T-helper 17 cell (primary cell): ENCODE data around the gene ETV1. TPM values are rescaled to one million over a fixed set of nuclear protein-coding genes. Genes with fewer than 3 reads are reported as not detected.

Source experiments
- ATAC-seq: fragments of 150-1000 bp; cut with Tn5 transposase; 2 replicates; pipeline ENCODE4 v1.10.0; 2021; ENCODE audit warnings: mild to moderate bottlenecking, moderate library complexity
- DNase-seq, 3 donors: peaks; one replicate each; pipeline versions ENCODE4 v3.0.0 to v3.0.0-alpha.2; 2020 to 2021
- H3K9me3 ChIP-seq: one replicate; pipeline ENCODE4 v1.7.0; 2013; ENCODE audit warnings: low read length, mild to moderate bottlenecking; ENCODE audit not compliant: control insufficient read depth, poor library complexity, severe bottlenecking
- H3K27ac Mint-ChIP-seq: one replicate; pipeline ENCODE4 v1.8.0; 2022; ENCODE audit warnings: mild to moderate bottlenecking, moderate library complexity, mixed read lengths
- H3K27me3 Mint-ChIP-seq: one replicate; pipeline ENCODE4 v1.8.0; 2022; ENCODE audit warnings: mixed read lengths
- H3K36me3 Mint-ChIP-seq: one replicate; pipeline ENCODE4 v1.8.0; 2022; ENCODE audit warnings: low read depth, mixed read lengths
- H3K4me1 Mint-ChIP-seq: one replicate; pipeline ENCODE4 v1.8.0; 2022; ENCODE audit warnings: mild to moderate bottlenecking, mixed read lengths
- H3K4me3 Mint-ChIP-seq: one replicate; pipeline ENCODE4 v1.8.0; 2022; ENCODE audit warnings: mild to moderate bottlenecking, moderate library complexity, mixed read lengths
- total RNA-seq, 4 donors: library from RNA in 2 of 4; stranded (reverse) in 2 of 4; gene quantifications; one replicate each; pipeline ENCODE4 v1.2.3 and lab custom pipeline; 2022 to 2026

The ETV1 gene
- total RNA-seq (under 1 TPM in 1 of 2 donors, not detected in 1; 0.55 TPM), total RNA-seq (lab: John Stamatoyannopoulos, UW) (0 to 0.45 reads per million in 2 donors)

GRCh38 chr7:13989126-13989948 is at the start of gene ETV1:
TSS of gene ETV1 (minus strand) at chr7:13989666. CDS start at chr7:13989052, 614 bp downstream.
- DNase-seq = peak in 1 of 3 donors; percentile 11
- ATAC-seq = peak; percentile 14
- no peak within 1 kb of the TSS for H3K27ac Mint-ChIP-seq

GRCh38 chr7:14024406-14024805 is 34.9 kb upstream of the ETV1 start:
- ATAC-seq = no peak
- DNase-seq = no peak
- no peak overlapping the region for H3K4me3 Mint-ChIP-seq
- no peaks in the 10 kb centered on the region for H3K36me3 Mint-ChIP-seq
- no peak overlapping the region for H3K27ac Mint-ChIP-seq
- no peaks in the 10 kb centered on the region for H3K4me1 Mint-ChIP-seq
- H3K27me3 Mint-ChIP-seq = no peaks in the 10 kb centered on the region
- no peaks in the 10 kb centered on the region for H3K9me3 ChIP-seq

More at GRCh38 chr7:13989126-13989948, at the start of gene ETV1:
- no peaks in the 10 kb centered on the region for H3K9me3 ChIP-seq
- no peaks in the 10 kb centered on the region for H3K4me1 Mint-ChIP-seq
- no peaks in the 10 kb centered on the region for H3K36me3 Mint-ChIP-seq
- peaks cover 6% of the 10 kb centered on the region for H3K27me3 Mint-ChIP-seq
- no peak within 1 kb of the TSS for H3K4me3 Mint-ChIP-seq

- Mint-ChIP-seq H3K36me3 (no peaks in the 10 kb centered on the region), H3K4me3 (no peak overlapping the region), H3K27me3 (no peaks in the 10 kb centered on the region), H3K4me1 (no peaks in the 10 kb centered on the region), H3K27ac (no peak overlapping the region)
- DNase-seq (no peak), ATAC-seq (no peak)
- H3K9me3 ChIP-seq = no peaks in the 10 kb centered on the region
Observed at GRCh38 chr7:14023838-14024237, 34.4 kb upstream of the ETV1 start.

GRCh38 chr7:14023342-14023741 is 33.9 kb upstream of the ETV1 start:
- no peak overlapping the region for H3K27ac Mint-ChIP-seq
- ATAC-seq (no peak), DNase-seq (no peak)
- H3K27me3 Mint-ChIP-seq = no peaks in the 10 kb centered on the region
- no peaks in the 10 kb centered on the region for H3K36me3 Mint-ChIP-seq
- H3K4me1 Mint-ChIP-seq = no peaks in the 10 kb centered on the region
- H3K9me3 ChIP-seq = no peaks in the 10 kb centered on the region
- no peak overlapping the region for H3K4me3 Mint-ChIP-seq

GRCh38 chr7:14021069-14021468 is 31.6 kb upstream of the ETV1 start:
- Mint-ChIP-seq H3K27ac (no peak overlapping the region), H3K4me3 (no peak overlapping the region), H3K36me3 (no peaks in the 10 kb centered on the region), H3K4me1 (no peaks in the 10 kb centered on the region), H3K27me3 (no peaks in the 10 kb centered on the region)
- DNase-seq (no peak), ATAC-seq (no peak)
- no peaks in the 10 kb centered on the region for H3K9me3 ChIP-seq

- ATAC-seq (no peak), DNase-seq (no peak)
- H3K27me3 Mint-ChIP-seq = no peaks in the 10 kb centered on the region
- H3K9me3 ChIP-seq = no peaks in the 10 kb centered on the region
- no peak overlapping the region for H3K27ac Mint-ChIP-seq
- no peaks in the 10 kb centered on the region for H3K36me3 Mint-ChIP-seq
- H3K4me3 Mint-ChIP-seq = no peak overlapping the region
- H3K4me1 Mint-ChIP-seq = no peaks in the 10 kb centered on the region
Observed at GRCh38 chr7:14020339-14020900, 31.0 kb upstream of the ETV1 start.

- DNase-seq (no peak), ATAC-seq (no peak)
- no peaks in the 10 kb centered on the region for H3K4me1 Mint-ChIP-seq
- H3K9me3 ChIP-seq = no peaks in the 10 kb centered on the region
- no peaks in the 10 kb centered on the region for H3K36me3 Mint-ChIP-seq
- H3K4me3 Mint-ChIP-seq = no peak overlapping the region
- H3K27me3 Mint-ChIP-seq = no peaks in the 10 kb centered on the region
- H3K27ac Mint-ChIP-seq = no peak overlapping the region
Observed at GRCh38 chr7:14018751-14019150, 29.3 kb upstream of the ETV1 start.

GRCh38 chr7:14016950-14017349 is 27.5 kb upstream of the ETV1 start:
- no peak overlapping the region for H3K27ac Mint-ChIP-seq
- no peak overlapping the region for H3K4me3 Mint-ChIP-seq
- H3K27me3 Mint-ChIP-seq = no peaks in the 10 kb centered on the region
- no peak for DNase-seq
- ATAC-seq = no peak
- H3K36me3 Mint-ChIP-seq = no peaks in the 10 kb centered on the region
- H3K9me3 ChIP-seq = no peaks in the 10 kb centered on the region
- H3K4me1 Mint-ChIP-seq = no peaks in the 10 kb centered on the region

GRCh38 chr7:14013898-14014297 is 24.4 kb upstream of the ETV1 start:
- no peak for DNase-seq
- ATAC-seq = no peak
- no peaks in the 10 kb centered on the region for H3K27me3 Mint-ChIP-seq
- no peaks in the 10 kb centered on the region for H3K36me3 Mint-ChIP-seq
- H3K27ac Mint-ChIP-seq = no peak overlapping the region
- H3K4me3 Mint-ChIP-seq = no peak overlapping the region
- H3K4me1 Mint-ChIP-seq = no peaks in the 10 kb centered on the region
- H3K9me3 ChIP-seq = no peaks in the 10 kb centered on the region

- ATAC-seq (no peak), DNase-seq (no peak)
- no peaks in the 10 kb centered on the region for H3K9me3 ChIP-seq
- Mint-ChIP-seq H3K36me3 (no peaks in the 10 kb centered on the region), H3K4me3 (no peak overlapping the region), H3K27me3 (no peaks in the 10 kb centered on the region), H3K27ac (no peak overlapping the region), H3K4me1 (no peaks in the 10 kb centered on the region)
Observed at GRCh38 chr7:14009453-14010418, 20.3 kb upstream of the ETV1 start.

- Mint-ChIP-seq H3K4me1 (no peaks in the 10 kb centered on the region), H3K36me3 (no peaks in the 10 kb centered on the region), H3K27me3 (no peaks in the 10 kb centered on the region), H3K27ac (no peak overlapping the region), H3K4me3 (no peak overlapping the region)
- ATAC-seq (no peak), DNase-seq (no peak)
- no peaks in the 10 kb centered on the region for H3K9me3 ChIP-seq
Observed at GRCh38 chr7:14001139-14001538, 11.7 kb upstream of the ETV1 start.

- no peak for DNase-seq
- no peak for ATAC-seq
- H3K27me3 Mint-ChIP-seq = no peaks in the 10 kb centered on the region
- no peak overlapping the region for H3K4me3 Mint-ChIP-seq
- no peaks in the 10 kb centered on the region for H3K4me1 Mint-ChIP-seq
- H3K36me3 Mint-ChIP-seq = no peaks in the 10 kb centered on the region
- H3K9me3 ChIP-seq = no peaks in the 10 kb centered on the region
- H3K27ac Mint-ChIP-seq = no peak overlapping the region
Observed at GRCh38 chr7:14000247-14000646, 10.8 kb upstream of the ETV1 start.

GRCh38 chr7:13998866-13999265 is 9.4 kb upstream of the ETV1 start:
- DNase-seq (no peak), ATAC-seq (no peak)
- no peak overlapping the region for H3K27ac Mint-ChIP-seq
- H3K9me3 ChIP-seq = no peaks in the 10 kb centered on the region
- no peaks in the 10 kb centered on the region for H3K27me3 Mint-ChIP-seq
- H3K4me3 Mint-ChIP-seq = no peak overlapping the region
- H3K36me3 Mint-ChIP-seq = no peaks in the 10 kb centered on the region
- no peaks in the 10 kb centered on the region for H3K4me1 Mint-ChIP-seq
